ENCODE data around the gene LYPD3.
"Not testable (repeated sequence)": the region's sequence is repeated elsewhere in the genome, so short reads cannot be mapped to it uniquely, and the experiment has no call there.

Gene LYPD3

GRCh38 chr19:43460362-43461016 is 4.9 kb downstream of the LYPD3 start:
- FAIRE-seq: no peak

- FAIRE-seq: no peak
Observed at GRCh38 chr19:43457809-43458208, 7.6 kb downstream of the LYPD3 start.

- FAIRE-seq: no peak
Observed at GRCh38 chr19:43455321-43456113, 9.9 kb downstream of the LYPD3 start.

DNA sequence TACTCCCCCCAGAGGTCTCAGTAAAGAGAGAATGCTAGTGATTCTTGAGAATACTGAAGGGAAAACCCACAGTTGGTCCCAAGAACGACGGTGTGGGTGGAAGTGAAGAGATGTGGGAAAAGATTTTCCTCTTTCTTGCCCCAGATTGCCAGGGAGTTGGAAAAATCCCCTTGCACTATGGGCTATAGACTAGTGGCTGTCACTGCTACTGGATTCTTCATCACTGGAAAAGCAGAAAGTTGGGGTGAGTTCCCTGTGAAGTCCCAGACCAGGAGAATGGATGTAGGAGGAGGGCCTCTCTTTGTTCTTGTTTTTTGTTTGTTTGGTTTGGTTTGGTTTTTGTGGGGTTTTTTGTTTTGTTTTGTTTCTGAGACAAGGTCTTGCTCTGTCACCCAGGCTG is 11.4 kb downstream of the LYPD3 start:
- FAIRE-seq: no peak

DNA sequence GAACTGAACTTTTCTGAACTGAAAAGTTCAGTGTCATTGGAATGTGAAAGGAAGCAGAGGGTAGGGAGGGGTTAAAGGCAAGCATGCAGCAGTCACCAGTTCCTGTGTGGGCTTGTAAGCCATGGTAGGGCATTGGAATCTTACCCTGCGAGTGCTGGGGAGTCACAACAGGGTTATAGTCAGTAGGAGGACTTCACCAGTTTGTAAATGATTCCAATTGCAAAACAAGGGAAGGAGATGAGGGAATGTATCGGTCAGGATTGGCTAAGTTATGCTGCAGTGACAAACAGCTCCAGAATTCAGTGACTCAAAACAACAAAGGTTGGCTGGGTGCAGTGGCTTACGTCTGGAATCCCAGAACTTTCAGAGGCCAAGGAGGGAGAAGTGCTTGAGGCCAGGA is 12.8 kb downstream of the LYPD3 start:
- FAIRE-seq: no peak

- no peak for FAIRE-seq
Observed at GRCh38 chr19:43450545-43450997, 14.8 kb downstream of the LYPD3 start.

GRCh38 chr19:43447655-43448054 is 17.8 kb downstream of the LYPD3 start:
- FAIRE-seq: no peak

GRCh38 chr19:43446746-43447489 is 18.5 kb downstream of the LYPD3 start:
- no peak for FAIRE-seq

DNA sequence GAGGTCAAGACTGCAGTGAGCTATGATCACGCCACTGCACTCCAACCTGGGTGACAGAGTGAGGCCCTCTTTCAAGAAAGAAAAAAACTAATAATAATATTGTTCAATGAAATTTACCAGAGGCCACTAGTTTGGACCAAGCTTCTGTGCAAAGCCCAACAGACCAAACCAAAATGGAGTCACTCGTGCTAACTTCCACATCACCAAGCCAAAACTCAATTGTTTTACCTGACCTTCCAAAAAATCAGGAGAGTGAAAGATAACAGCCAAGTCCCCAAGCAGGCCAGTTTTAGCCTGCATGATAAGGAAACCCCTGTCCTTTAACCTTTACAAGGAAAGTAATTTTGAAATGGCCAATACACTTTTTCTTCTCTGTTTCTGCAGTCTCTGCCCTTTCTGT is 20.0 kb downstream of the LYPD3 start:
- FAIRE-seq: no peak

DNA sequence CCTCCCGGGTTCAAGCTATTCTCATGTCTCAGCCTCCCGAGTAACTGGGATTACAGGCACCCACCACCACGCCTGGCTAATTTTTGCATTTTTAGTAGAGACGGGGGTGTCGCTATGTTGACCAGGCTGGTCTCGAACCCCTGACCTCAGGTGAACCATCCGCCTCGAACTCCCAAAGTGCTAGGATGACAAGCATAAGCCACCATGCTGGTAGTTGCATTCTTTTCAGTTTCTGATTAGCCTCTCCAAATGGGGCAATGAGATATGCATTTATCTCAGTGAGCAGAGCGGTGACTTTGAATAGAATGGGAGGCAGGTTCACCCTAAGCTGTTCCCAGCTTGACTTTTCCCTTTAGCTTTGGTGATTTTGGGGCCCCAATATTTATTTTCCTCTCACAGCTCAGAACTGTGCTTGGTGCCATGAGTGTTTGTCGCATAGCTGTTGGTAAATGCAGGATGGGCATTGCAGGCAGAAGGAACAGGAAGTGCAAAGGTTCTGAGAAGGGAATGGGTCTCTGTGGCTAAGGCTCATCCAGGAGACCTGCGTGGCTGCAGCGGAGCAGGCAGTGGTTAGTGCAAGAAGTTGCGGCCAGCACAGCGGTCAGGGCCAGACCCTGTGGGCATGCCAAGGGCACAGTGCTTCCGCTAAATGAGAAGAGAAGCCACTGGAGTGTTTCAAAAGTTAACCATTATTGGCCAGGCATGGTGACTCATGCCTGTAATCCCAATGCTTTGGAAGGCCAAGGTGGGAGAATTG is 20.7 kb downstream of the LYPD3 start:
- FAIRE-seq: no peak

GRCh38 chr19:43444091-43444490 is 21.3 kb downstream of the LYPD3 start:
- FAIRE-seq: not testable (repeated sequence)

DNA sequence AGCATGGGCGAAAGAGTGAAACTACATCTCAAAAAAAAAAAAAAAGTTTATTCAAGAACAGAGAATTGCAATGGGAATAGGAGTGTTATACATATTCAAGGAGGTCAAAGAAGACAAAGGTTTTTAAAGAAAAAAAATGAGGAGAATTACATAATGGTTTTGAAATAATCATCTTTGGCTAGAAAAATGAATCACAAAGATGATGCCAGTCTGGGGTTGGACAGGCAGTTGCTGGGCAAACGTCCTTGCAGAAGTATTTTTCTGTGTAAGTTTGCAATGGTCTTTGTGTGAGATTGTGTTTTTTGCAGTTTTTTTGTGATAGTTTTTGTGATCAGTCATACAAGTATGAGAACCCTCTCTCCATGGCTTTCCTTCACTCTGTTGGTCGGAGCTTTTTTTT is 23.7 kb downstream of the LYPD3 start:
- no peak for FAIRE-seq

DNA sequence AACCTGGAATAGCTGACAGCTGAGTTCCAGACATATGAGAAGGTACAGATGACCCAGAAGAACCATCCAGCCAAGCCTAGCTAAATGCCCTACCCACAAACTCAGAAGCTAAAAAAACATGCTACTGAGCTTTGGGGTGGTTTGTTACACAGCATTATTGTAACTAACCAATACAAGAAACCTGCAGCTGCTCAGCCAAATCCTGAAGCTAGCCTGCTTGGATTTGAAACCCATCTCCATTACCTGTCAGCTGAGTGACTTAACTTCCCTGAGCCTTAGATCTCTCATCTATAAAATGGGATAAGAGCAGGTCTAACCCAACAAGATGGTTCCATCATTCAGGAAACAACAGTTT is 25.7 kb downstream of the LYPD3 start:
- no peak for FAIRE-seq

- no peak for FAIRE-seq
Observed at GRCh38 chr19:43439032-43439708, 26.2 kb downstream of the LYPD3 start.

- no peak for FAIRE-seq
Observed at GRCh38 chr19:43438291-43439031, 26.9 kb downstream of the LYPD3 start.

DNA sequence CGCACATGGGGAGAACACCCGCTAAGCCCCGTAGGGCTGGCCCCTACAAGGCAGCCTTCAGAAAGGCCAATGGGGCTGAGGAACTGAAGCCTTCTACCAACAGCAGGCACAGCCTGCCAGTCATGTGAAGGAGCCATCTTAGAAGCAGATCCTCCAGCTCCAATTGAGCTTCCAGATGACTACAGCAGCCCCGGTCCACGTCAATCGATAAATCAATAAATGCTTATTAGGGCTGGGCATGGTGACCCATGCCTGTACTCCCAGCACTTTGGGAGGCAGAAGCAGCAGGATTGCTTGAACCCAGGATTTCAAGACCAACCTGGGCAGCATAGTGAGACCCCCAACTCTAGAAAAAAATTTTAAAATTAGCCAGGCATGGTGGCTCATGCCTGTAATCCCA is 27.7 kb downstream of the LYPD3 start:
- FAIRE-seq: no peak

- not testable (repeated sequence) for FAIRE-seq
Observed at GRCh38 chr19:43437284-43437683, 28.1 kb downstream of the LYPD3 start.

DNA sequence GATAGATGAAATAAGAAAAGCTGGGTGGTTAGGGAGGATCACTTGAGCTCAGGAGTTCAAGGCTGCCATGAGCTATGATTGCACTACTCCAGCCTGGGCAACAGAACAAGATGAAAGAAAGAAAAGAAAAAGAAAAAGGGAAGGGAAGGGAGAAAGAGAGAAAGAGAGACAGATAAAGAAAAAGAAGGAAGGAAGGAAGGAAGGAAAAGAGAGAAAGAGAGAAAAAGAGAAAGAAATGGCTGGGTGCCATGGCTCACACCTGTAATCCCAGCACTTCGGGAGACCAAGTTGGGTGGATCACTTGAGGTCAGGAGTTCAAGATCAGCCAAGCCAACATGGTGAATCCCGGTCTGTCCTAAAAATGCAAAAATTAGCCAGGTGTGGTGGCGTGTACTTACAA is 29.6 kb downstream of the LYPD3 start:
- FAIRE-seq: no peak

GRCh38 chr19:43433689-43434088 is 31.7 kb downstream of the LYPD3 start:
- no peak for FAIRE-seq

GRCh38 chr19:43433358-43433673 is 32.1 kb downstream of the LYPD3 start:
- no peak for FAIRE-seq

DNA sequence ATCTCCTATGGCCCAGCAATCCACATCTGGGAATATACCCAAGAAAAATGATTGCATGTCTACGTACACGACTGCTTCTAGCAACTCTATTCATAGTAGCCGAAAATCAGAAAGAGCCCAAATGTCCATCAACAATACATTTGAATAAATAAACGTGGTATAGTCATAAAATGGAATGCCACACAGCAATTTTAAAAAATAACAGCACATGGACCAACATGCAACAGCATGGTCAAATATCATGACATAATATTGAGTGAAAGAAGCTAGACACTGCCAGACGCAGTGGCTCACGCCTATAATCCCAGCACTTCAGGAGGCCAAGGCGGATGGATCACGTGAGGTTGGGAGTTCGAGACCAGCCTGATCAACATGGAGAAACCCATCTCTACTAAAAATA is 34.4 kb downstream of the LYPD3 start:
- FAIRE-seq: no peak

- no peak for FAIRE-seq
Observed at GRCh38 chr19:43430142-43430710, 35.2 kb downstream of the LYPD3 start.
